Amniotic stem cell (primary cell): Measurements from ENCODE around the gene MOB1B.

Experiments
- DNase-seq: peaks from one replicate; lab custom pipeline; 2025; lab: John Stamatoyannopoulos, UW

The MOB1B gene

DNA sequence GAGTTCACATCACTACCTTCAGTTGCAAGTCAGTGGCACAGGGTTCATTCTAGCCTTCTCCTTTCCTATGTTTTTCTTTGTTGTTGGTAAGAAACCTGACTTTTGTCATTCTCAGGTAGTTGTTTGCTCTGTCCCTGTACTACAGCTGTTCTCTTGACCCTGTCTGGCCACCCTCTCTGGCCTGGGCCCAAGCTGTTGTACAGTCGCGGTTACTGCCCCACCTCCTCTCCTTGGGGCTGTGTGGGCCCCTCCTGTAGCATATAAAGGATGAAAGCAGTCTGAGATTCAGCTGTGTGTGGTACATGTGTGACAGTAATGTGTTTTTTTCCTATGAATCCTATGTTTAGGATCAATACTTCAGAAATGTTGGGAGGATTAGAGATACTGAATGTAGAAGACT is 12.5 kb downstream of the MOB1B start:
- no peak for DNase-seq

DNA sequence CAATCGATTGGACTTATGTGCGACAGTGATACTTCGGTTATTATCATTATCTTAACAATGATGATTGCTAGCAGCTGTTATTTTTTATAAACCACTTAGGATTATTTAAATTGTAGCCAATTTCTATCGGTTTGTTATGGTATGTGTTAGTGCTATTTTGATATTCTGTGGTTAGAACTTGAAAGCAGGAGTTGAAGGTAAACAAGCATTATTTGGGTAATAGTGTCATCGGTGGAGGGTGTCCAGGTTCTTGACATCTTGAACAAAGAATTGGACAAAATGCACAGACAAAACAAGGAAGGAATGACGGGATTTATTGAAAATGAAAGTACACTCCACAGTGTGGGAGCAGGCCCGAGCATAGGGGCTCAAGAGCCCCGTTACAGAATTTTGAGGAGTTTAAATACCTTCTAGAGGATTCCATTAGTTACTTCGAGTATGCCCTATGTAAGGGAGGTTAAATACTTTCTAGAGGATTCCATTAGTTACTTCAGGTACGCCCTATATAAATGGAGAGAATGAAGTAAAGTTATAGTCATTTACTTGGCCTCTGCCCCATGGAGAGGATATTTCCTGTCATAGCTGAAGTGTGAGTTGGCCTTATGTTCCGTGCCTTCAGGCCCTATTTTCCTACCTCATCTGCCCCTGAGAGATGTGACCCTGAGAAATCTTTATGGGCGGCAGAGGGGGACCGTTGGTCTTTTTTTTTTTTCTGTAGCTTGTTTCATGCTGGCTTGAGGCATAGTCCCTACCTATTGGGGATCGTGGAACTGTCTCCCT is 13.1 kb downstream of the MOB1B start:
- no peak for DNase-seq

DNA sequence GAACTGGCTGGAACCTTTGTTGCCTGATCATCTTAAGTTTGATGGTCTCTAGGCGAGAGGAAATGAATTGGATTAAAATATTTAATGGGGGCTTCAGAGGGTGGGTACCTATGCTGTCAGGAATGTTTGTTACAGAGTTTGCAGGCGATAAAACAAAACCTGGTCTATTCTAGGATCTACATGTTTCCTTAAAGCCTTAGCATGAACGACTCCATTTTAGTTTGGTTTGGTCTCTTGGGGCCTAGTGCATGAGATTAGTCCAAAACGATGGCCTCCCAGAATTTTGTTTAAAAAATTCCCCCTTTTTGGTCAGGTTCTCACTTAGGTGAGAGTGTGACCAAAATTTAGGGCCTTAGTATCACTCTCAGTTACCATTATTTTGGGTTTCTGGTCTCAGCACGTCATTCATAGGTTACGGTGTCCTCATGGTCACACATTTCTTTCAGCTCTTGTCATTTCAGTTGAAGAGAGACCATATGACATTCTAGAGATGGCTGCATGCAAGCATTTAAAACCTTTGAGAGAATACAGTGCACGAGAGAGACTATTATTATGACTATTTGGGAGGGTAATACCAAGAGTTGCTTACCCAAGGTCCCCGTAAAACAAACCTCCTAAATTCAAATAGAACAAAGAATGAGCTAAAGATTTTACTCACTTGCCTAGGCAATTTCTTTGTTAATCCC is 13.8 kb downstream of the MOB1B start:
- no peak for DNase-seq

DNA sequence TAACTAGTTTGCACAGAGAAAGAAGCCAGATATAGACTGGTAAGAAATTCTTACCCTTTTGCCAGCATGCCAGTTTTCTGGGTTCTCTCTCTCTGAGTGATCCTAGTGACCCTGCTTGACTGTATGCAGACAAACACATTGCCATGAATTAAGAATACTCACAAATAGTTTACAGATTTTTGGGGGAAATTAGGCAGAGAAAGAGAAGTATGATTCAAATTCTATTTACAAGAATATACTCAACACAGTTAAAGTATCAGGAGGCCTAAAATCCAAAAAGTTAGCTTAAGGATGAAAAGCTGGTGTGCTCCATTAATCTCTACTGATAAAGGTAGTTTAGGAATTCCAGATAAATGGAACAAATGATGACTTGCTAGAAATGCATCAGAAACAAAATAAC is 18.4 kb downstream of the MOB1B start:
- no peak for DNase-seq

DNA sequence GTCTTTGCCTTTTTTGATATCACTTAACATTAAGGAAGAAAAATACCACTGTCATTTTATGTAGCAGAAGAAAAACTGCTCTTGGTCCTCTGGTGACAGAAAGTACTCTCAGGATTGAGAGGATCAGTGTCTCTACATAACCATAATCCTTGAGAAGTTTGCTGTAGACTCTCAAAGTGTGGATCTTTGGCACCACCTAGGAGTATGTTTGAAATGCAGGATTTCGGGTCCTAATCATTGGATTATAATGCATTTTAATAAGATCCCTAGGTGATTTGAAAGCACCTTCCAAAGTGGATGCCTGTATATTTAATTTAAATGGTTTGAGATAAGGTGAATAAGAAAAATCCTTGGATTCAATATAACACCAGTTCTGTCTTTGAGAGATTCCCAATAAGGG is 23.2 kb downstream of the MOB1B start:
- DNase-seq, result no peak

DNA sequence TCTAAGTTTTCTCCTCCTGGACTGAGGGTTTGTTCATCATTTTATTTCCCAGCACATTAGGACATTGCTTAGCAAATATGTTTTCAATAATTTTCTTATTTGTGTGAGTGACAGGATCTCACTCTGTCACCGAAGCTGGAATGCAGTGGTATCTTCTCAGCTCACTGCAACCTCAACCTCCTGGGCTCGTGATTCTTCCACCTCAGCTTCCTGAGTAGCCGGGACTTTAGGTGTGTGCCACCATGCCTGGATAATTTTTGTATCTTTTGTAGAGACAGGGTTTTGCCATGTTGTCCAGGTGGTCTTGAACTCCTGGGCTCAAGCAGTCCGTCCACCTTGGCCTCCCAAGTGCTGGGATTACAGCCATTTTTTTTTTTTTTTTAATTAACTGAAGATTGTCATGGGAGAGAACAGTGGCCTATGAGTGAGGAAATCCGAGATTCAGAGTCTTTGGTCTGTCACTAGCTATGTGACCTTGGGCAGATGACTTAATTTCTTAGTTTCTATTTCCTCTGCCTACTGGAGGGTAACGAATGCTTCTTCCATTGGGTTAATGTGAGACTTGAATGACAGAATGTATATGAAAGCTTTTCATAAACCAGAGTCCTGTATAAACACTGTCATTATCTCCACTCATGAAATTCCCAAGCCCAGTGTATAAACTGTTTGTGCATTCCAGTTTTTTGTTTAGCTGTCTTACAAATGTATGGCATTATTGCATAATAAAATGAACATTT is 23.9 kb downstream of the MOB1B start:
- DNase-seq, result no peak

DNA sequence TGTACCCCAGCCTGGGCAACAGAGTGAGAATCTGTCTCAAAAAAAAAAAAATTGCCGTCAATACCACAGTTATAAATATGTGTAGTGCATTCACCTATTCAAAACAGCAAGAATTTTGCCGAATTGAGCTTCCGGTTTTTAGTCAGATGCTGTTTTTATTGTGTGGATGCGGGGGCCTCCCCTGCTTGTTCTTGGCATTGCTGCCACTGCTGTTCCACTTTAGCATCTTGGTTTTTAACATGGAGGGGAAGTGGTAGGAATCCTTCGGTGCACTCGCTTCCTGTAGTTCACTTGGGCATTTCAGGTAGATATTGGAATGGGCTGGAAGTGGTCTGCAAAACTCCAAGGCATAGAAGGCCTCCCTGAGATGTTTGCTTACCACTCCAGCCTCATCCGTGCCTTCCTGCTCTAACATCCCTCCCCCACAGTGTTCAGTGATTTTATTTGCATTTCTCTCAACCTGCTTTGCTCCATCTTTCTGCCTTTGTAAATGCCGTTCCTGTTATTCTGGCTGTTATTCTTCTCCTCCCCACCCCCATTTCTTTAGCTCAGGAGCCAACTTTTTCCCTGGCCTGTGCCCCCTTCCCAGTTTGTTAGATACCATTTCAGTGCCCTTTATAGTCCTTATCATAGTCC is 25.5 kb downstream of the MOB1B start:
- no peak for DNase-seq

DNA sequence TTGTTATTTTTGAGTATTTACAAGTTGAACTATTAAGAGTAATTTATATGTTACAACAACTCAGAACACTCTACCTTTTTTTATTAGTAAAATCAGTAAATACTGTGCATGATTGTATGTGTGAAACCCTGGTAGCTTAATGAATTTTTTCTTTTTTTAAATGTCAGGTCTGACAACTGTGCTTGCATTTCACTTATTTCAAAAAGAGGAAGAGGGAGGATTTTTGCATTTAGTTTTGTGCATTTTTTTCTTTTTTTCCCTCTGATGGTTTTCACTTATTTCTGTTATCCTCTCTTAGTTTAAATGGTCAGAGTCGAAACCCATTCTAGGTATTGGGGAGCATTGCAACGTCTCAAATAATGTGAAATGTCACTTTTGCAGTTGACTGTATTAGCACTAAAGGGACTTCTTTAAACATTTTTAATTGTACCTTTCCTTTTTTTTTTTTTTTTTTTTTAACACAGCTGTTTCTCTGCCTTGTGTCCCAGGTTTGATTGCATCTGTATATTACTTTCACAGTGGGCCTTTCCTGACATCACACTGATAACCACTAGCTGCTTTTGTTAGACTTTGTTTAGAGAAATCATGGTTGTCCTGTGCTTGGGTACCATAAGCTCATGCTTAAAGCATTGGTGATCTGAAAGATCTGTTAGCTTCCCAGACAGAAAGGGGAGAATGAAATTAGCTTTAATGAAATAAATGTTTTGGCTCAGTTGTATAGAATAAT is 28.5 kb downstream of the MOB1B start:
- no peak for DNase-seq

DNA sequence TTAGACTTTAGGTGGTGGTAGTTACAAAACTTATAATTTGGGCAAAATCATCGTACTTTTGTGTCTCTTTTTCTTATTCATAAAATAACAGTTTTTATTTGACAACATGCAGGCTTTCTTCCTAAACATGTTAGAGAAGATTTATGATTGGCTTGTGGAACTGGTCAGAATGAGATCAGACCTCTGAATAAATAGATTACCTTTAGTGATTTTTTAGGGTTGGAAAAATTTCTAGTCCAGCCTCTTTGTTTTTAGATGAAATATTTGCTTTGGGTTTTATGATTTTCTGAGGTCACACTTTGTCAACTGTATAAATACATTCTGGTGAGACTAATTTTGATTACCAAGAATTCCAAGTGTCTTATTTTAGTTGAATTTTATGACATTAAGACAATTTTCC is 29.2 kb downstream of the MOB1B start:
- DNase-seq, result no peak

DNA sequence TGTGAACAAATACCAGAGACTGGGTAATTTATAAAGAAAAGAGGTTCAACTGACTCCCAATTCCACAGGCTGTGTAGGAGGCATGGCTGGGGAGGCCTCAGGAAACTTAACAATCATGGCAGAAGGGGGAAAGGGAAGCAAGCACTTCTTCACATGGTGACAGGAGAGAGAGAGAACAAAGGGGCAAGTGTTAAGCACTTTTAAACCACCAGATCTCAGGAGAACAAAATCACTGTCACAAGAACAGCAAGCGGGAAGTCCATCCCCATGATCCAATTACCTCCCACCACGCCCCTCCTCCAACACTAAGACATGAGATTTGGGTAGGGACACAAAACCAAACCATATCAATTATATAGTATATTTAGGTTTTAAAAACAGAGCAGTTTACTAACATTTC is 30.8 kb downstream of the MOB1B start:
- DNase-seq, result no peak

DNA sequence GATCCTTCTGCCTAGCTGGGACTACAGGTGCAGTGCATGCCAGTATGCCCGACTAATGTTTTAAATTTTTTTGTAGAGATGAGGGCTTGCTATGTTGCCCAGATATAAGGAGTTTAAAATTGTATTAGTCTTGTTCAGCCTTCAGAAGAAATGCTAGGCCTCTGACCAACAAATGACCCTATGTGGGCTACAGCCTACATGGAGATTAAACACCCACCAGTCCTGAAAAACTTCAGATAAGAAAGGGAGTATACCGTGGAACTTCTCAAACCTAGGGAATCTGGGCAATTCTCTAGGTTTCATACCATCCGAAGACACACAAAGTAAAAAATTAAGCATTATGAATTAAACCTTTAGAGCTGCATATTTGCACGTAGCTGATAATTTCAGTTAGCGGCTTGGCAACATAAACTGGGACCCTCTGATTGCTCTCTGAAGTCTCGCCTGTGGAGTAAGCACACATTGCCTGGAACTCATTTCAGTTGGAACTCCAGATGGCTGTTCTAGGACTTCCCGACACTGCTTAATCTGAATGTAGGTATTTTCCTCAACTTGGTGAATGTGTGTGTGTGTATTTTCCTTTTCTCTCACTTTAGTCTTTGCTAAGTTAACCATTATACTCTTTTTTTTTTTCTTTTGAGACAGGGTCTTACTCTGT is 33.0 kb downstream of the MOB1B start:
- DNase-seq, result no peak

DNA sequence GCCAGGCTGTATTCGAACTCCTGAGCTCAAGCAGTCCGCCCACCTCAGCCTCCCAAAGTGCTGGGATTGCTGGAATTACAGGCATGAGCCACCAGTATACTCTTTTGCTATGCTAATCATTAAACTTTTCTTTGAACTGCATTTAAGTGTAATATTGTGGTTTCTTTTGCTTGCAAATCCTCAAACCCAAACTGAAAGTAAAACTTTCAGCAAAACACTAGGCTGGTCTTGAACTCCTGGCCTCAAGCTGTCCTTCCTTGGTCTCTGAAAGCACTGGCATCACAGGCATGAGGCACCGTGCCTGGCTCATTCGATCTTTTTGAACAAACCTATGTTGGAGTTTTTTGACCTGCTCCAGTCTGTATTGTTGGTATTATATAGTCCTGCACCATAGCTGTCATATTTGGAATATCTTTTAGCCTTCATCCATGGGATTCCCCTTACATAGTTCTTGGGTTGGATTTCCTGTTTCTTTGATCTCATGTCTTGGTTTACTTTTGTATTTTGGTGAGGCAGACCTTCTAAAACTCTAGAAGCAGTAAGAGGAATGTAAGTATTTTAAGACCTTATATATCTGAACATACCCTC is 34.1 kb downstream of the MOB1B start:
- no peak for DNase-seq

DNA sequence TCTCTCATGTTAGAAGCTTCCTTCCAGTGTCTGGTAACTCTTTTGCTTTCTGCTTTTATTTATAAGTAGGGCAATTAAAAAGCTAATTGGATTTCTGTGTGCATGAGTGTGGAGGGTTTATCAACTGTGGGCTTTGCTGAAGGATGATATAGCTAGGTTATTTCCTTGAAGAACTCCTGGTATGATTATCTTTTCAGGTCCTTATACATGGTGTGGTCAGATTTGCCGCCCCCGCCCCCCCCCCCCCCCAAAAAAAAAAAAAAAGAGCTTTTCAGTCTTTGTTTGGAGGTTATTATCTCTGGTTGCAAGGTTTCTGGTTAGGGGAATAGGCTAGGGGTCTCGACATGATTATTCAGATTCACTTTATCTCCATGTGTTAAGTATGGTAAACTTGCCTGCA is 35.9 kb downstream of the MOB1B start:
- no peak for DNase-seq

DNA sequence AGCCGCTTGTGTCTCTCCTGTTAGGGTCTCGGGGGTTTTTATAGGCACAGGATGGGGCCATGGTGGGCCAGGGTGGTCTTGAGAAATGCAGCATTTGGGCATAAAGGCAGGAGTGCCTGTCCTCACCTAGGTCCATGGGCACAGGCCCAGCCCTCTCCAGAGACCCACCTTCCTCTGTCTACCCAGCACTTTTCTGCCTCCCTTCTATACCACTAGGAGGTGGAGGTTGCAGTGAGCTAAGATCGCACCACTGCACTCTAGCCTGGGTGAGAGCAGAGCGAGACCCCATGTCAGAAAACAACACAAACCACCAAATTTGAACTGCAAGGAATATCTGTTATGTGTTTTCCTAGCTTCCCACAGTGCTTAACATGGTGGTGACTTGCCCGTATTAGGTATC is 38.0 kb downstream of the MOB1B start:
- DNase-seq, result no peak

DNA sequence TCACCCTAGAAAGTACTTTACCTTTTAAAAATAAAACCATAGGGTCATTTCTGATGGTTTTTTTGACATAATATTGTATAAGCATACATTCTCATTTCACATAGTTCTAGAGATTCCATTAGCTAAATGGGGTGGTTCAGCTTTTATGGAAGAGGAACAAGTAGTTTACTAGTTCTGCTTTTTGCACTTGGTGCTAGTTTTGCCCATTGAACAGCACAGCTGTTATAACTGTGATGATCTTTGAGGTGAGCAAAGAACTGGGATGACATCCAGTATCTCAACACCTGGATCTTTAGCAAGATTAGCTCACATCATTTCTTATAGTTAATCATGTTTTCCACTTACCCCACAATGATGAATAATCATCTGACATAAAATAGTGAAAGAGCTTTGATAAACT is 40.9 kb downstream of the MOB1B start:
- DNase-seq, result no peak

DNA sequence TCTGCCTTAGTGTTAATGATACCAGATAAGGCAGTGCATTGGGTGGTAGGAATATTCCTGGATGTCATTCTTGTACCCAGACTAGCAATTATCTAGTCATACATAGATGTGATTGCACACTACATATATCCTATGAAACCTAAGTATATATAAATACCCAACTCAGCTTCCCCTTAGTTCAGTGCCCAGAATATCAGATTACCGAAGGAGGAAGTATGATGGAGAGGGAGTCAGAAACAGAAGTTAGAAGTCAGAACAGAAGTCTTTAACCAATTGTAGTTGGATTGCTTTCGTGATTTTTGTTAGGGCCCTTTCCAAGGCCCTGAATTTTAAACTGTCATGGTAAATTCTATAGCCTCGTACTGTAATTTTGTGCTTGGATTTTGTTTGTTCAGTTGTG is 42.9 kb downstream of the MOB1B start:
- no peak for DNase-seq

DNA sequence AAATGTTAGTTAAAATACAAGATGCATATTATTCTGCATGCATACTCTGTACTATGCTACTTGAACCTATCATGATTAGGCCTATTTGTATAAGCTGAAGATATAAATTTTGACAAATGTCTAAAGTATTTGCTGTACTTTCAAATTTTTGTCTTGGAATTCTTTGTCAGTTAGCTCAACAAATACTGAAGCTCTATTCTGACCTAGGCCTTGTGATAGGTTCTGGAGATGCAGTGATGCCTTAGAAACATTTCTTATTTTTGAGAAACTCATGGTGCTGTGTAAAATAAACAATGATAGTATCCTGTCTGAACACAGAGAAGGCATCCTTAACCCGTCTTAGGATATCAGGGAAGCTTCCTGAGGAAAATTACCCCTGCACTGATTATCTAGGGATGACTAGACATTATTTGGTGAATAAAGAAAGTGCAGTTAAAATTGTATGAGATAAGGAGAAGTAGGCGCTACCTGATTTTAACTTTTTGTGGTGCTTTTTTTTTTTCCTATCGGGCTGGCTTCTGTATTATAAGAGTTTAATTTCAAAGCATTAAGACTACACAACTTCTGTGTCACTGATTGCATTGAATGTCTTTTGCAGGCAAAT is 43.4 kb downstream of the MOB1B start:
- no peak for DNase-seq

DNA sequence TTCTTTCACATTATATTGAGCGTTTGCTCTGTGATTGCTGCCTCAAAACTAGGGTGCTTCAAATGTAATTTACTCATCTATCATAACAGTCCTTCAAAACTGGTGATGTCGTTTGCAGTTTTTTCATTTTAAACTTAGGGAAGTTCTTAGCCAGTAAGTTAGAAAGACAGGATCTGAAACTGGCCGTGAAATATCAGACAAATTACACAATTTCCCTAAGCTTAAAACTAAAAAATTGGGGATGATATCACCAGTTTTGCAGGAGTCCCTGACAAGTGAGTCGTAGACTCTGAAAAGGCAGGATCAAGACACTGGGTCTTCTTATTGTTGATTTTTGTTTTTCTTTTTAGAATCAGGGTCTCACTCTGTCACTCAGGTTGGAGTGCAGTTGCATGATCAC is 44.8 kb downstream of the MOB1B start:
- DNase-seq, result no peak

DNA sequence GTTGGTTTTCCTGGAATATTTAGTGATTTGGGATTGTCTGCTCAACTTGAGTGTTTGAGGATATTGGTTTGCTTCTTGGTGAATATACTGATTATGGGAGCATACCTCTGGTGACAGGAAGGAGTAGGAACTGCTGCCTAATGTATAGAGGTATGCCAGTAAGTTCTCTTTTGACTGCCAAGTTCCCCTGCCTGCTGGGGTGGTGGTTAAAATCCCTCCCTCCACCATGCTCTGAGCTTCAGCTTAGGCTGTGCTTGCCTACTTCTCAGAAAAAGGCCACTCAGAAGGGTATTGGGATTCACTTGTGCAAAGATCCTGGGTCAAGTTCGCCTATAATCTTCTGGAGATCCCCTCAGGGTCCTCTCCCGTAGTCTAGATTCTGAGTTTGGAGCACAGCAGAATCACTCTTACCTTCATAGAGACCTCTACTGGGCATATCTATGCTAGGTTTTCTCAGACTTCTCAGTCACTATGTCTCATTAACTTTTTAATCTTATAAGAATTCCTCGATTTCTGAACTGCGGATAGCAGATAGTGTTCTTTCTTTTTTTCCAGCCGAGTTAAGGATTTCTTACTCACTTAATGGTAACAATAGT is 46.6 kb downstream of the MOB1B start:
- DNase-seq, result no peak

DNA sequence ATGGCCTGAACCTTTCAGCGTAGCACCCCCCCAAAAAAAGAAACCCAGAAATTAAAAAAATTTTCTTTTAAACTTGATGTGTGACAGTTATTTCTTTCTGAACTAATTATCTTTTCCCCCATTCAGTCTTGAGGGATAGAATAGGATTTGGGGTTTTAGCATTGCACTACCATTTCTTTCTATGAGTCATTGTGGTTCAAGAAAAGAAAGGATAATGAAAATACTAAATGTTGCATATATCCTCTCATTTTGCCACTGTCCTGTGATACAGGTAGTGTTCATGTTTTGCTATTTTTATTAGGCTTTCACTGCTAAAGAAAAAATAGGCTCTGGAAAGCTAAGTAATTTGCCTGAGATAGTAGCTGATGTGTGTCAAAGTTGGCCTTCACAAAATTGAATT is 51.9 kb downstream of the MOB1B start:
- DNase-seq, result no peak
